ENCODE measurements around the gene SH3RF2.

- TF ChIP-seq POLR2AphosphoS5 (IDR thresholded peaks at IDR 0.05; ENCODE audit: low read depth, low read length) (no peak), SIN3A (IDR thresholded peaks at IDR 0.05; ENCODE audit: borderline replicate concordance, insufficient read depth, low read length) (no peak), FOXP2 (optimal IDR thresholded peaks at IDR 0.05; ENCODE audit: borderline replicate concordance, extremely low read depth, extremely low read length, insufficient read depth) (no peak), REST (IDR thresholded peaks at IDR 0.05; ENCODE audit: insufficient read depth in 1 of 2, low read depth in 2 of 2, low read length in 2 of 2) (no peak)
Measured at GRCh38 chr5:146043722-146044121, 107.3 kb downstream of the SH3RF2 start.
